Ovary (tissue), 3 donors: ENCODE results near the gene C16orf54.

Source experiments
- CTCF ChIP-seq, 3 donors: fragments of 450-650 bp in 2 of 3; fragments of 200-600 bp in 1 of 3; IDR thresholded peaks; one replicate each; pipeline versions ENCODE4 v1.5.1 to v1.8.0; 2016 to 2022; ENCODE audit warnings: antibody characterized with exemption in 3 of 3, mild to moderate bottlenecking in 1 of 3
- EP300 ChIP-seq: sonication (generic); formaldehyde crosslinking; IDR thresholded peaks from one replicate; pipeline ENCODE4 v1.6.1; 2017; ENCODE audit warnings: antibody characterized with exemption
- POLR2A ChIP-seq: fragments of 450-650 bp; IDR thresholded peaks from one replicate; pipeline ENCODE4 v1.6.1; 2017; ENCODE audit warnings: antibody characterized with exemption, mild to moderate bottlenecking, moderate library complexity
- donor health status: DM: no; HTN: no; CAD: no.

- TF ChIP-seq CTCF (IDR thresholded peaks at IDR 0.05), result no peak
- no peak for TF ChIP-seq POLR2A
- no peak for TF ChIP-seq EP300
Measured at GRCh38 chr16:29753516-29753915, 7.7 kb upstream of the C16orf54 start.
